IMR-90 (cell line): ENCODE results near the gene PTPRK.

Experiments
- RFX5 ChIP-seq: IDR thresholded peaks from 2 replicates; pipeline ENCODE4 v1.8.0; 2012; ENCODE audit warnings: low read depth, mild to moderate bottlenecking, low read length, moderate library complexity
- SMC3 ChIP-seq: fragments of 150-350 bp; IDR thresholded peaks from 2 replicates; pipeline ENCODE4 v1.6.1; 2016; ENCODE audit warnings: low read depth, mild to moderate bottlenecking, antibody characterized with exemption, low read length, moderate library complexity

GRCh38 chr6:128250370-128251070, 269.9 kb downstream of the PTPRK start:
- no peak for TF ChIP-seq SMC3
- no peak for TF ChIP-seq RFX5
